Measurements from ENCODE around the gene ADCY7.

Gene ADCY7

DNA sequence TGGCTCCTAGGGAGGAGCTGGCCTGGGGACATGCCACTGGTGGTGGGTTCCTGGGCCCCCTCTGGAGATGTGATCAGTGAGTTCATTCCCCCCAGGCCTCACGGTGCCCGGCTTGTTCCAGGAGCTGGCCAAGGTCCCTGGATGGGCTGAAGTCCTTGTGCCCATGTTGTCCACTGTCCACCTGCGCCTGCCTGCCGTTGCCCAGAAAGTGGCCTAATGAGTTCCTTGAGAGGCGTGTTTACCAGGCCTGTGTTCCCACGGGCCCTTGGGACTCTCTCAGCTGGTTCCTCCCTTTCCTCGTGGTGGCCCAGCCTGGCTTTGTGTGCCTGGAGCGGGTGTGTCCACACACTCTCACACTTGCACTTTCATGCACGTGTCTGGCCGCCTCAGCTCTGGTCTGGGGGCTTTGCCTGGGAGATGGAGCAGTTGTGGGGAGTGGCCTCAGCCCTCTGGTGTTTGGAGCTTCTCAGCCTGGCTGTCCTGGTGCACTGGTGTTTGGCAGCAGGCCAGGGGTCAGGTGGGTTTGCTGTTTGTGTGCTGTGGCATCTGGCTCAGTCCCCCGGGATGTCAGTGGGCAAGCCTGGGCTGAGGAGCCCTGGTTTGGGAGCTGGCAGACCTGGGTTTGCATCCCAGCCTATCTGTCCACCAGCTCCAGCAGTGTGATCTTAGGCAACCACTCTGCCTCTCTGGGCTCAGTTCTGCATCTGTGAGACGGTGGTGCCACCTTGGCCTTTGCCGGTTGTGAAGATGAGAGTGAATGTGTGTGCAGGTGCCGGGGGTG lies 18.0 kb downstream of the ADCY7 start:
- peak in 1 of 3 donors; percentile 48 for DNase-seq

DNA sequence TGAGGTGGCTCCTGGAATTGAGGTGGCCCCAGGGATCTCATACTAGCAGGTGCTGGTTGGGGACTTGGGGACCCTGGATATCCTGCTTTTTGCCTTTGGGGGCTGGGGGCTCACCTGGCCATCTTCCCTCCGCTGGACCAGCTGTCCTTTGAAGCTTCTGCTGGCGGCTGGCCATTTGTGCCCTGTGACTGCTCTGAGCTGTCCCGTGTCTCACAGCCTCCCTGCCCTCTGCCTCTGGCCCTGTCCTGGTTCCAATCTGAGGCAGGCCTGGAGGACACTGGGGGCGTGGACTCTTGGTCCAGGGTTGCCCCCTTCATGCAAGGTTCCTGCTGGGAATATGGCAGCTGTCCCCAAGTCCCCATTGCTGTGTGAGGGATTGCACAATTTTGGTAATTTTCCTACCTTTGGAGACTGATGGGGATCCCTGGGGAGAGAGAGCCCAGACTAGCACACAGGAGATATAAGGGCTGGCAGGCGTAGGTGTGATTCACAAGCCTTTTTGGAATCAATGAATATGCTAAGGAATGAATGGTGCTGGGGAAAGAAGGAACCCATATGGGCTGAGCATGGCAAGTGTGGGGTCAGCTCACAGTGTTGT lies 19.2 kb downstream of the ADCY7 start:
- no peak for DNase-seq

DNA sequence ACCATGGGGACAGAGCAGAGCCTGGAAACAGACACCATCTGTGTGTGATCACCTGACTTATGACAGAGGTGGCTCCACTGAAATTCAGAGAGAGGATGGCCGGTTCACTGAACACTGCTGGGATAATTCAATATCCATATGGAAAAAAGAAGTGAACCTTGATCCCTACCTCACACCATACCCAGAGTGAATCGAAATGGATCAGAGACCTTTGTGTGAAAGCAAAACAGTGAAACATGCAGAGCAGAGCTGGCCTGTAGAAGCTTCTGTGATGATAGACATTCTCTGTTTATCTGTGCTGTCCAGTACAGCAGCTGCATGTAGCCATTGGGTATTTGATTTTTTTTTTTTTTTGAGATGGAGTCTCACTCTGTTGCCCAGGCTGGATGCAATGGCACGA lies 20.3 kb downstream of the ADCY7 start:
- no peak for DNase-seq

DNA sequence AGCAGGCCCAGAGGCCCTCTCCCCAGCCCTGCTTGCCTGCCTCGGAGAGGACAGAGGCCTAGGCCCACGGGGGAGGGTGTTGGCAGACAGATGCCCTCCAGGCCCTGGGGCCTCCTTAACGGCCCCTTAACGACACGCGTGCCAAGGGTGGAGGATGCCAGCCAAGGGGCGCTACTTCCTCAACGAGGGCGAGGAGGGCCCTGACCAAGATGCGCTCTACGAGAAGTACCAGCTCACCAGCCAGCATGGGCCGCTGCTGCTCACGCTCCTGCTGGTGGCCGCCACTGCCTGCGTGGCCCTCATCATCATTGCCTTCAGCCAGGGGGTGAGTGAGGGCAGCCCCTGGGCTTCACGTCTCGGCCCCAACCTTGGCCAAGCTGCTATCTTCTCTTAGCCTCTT lies 21.7 kb downstream of the ADCY7 start:
- no peak for DNase-seq

DNA sequence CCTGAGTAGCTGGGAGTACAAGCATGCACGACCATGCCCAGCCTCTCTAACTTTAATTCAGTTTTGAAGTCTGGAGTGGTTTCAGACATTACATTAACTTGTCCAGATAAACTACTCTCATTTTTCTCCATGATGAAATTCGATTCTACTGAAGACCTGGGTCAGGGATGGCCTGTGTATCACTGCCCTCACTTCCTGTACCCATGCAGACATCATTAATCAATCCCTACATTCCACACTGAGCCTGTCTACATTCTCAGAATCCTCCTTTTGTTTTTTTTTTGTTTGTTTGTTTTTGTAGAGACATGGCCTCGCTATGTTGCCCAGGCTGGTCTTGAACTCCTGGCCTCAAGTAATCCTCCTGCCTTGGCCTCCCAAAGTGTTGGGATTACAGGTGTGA lies 22.6 kb downstream of the ADCY7 start:
- no peak for DNase-seq

DNA sequence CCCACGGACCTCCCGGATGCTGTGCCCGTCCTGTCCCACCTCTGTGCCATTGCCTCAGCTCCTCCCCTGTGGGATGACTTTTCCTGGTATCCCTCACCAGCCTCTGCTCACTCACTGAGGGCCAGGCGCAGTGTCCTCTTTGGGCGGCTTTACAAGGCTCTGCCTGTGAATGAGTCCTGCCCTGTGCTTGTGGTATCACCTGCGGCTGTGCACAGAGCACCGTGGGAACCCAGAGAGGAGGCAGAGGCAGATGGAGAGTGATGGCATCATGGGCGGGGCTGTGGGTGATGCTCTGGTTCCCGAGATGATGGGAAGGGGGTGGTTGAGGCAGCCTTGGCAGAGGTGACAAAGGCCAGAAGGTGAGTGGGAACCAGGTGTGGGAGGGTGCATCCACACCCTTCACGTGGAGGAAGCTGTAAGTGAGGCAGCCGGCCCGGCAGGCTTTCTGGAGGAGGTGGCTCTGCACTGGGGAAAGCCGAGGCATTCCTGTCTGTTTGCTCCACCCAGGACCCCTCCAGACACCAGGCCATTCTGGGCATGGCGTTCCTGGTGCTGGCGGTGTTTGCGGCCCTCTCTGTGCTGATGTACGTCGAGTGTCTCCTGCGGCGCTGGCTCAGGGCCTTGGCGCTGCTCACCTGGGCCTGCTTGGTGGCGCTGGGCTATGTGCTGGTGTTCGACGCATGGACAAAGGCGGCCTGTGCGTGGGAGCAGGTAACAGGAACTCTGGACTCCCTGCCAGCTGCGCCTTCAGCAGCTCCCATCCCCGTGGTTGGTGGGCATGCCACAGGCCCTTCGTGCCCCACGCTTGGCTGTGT lies 23.8 kb downstream of the ADCY7 start:
- no peak for DNase-seq

DNA sequence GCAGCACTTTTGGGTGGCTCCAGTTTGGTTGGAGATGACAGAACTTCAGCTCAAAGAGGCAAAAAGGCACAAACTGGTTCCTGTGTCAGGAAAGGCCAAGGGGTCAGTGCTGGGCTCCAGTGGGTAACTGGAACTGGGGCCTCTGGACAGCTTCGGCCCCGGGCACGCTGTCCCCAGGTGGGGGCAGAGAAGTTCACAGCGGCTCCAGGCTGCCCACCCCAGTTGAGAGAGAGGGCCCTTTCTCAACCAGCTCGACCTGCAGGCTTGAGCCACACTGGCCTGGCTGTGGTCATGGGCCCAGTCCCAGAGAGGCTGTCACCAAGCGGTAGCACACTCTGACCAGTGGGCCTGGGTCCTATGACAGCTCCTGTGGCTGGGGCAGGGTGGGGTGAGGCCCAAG lies 24.5 kb downstream of the ADCY7 start:
- DNase-seq, result no peak

DNA sequence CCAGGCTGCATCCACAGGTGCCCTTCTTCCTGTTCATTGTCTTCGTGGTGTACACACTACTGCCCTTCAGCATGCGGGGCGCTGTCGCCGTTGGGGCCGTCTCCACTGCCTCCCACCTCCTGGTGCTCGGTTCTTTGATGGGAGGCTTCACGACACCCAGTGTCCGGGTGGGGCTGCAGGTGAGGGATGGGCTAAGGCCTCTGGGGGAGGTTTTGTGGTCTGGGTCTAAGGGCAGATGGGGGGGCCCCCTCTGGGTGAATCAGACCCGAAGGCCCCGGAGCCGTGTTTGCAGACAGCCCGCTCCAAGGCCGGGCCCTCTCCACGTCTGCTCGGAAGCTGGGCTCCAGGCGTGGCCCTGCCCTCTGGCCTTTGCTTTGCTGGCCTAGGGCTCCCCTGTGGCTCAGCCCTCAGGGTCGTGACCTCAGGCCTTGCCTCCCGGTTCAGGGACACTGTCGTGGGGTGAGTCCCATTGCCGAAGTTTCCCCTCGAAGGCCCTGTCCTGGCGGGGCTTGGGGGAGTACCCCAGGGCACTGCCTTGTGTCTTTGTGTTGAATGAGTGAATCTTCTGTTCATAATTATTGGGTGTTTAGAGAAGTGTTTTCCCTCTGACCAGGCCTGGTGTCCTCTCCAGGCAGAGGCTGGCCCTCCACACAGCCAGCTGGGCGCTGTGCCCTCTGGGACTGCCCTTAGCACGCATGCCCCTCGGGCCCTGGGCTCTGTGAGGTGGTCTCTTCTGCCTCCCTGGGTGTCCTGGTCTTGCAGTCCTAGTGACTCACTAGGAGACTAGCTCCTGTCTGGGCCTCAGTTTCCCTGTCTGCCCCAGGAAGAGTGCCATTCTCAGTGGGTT lies 25.6 kb downstream of the ADCY7 start:
- no peak for DNase-seq

DNA sequence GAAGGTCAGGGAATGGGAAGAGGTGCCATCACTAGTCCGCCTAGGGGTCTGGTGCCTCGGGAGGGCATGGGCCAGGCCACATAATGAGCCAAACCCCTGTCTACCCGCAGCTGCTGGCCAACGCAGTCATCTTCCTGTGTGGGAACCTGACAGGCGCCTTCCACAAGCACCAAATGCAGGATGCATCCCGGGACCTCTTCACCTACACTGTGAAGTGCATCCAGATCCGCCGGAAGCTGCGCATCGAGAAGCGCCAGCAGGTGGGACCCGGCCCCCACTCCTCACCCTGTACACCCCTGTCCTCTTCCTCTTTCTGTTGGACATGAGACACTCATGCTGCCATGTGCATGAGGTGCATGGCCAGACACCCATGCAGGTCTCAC lies 26.2 kb downstream of the ADCY7 start:
- DNase-seq, result no peak

DNA sequence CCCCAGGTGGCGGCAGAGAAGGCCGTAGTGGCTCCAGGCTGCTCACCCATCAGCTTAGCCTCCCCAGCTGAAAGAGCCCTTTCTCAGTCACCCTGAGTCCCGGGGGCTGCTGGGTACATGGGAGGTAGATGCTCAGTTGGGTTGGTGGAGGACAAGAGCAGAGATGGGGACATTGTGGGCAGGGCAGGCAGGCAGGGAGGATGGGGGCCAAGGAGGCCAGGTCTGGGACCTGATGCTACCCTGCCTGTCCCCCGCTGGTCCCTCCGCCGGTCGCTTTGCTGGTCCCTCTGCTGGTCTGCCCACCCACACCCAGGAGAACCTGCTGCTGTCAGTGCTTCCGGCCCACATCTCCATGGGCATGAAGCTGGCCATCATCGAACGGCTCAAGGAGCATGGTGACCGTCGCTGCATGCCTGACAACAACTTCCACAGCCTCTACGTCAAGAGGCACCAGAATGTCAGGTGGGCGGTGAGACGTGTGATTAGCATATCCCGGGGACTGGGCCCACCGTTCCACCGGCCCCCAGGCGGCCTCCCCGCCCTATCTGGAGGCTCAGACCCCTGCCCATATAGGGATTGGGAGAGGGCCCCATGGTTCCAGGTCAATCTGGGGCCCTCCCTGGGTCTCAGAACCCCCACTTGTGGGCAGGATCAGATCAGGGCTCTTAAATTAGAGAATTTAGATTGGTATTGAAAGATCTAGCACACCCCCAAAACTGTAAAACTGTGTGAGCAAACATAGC lies 26.9 kb downstream of the ADCY7 start:
- no peak for DNase-seq

DNA sequence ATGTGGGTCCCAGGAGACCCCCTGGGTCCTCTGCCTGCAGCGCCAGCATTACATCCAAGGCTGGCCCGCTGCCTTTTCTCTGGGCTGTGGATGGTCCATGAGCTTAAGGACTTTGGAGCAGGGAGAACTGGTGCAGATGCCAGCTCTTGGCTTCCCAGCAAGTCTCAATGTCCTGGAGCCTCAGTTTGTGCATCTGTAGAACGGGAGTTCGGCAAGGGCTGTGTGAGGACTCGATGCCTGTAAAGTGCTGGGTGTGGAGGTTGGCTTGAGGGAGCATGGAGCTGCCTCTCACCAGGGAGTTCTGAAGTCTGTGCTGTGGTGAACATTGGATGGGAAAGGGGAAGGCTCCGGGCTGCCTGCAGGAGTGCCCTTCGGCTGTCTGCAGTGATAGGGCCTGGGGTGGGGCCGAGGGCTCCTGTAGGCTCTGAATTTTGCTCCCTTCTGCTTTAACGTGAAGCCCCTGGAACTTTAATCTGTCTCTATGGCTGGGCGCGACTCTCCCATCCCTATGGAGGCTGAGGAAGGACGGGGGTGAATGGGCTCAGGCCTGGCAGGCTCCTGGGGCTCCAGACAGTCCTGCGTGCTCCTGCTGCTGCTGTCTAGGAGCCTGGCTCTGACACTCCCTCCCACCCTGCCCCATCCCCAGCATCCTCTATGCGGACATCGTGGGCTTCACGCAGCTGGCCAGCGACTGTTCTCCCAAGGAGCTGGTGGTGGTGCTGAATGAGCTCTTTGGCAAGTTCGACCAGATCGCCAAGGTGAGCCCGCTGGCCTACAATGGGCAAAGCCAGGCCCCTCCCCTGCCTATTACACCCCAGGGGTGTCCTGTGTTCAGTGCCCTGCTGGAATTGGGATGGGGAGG lies 27.9 kb downstream of the ADCY7 start:
- DNase-seq, result no peak

DNA sequence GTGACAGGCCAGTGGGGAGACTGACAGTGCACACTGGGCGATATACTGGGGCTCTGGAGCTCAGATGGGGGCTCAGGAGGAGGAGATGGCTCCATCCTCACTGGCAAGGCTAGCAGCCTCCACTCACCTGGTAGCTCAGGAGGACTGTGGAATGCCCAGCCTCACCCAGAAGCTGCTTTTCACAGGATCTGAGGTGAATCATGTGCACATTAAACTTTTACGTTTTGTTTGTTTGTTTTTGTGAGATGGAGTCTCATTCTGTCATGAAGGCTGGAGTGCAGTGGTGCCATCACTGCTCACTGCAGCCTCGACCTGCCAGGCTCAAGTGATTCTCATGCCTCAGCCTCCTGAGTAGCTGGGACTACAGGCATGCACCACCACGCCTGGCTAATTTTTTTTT lies 28.6 kb downstream of the ADCY7 start:
- DNase-seq, result no peak

DNA sequence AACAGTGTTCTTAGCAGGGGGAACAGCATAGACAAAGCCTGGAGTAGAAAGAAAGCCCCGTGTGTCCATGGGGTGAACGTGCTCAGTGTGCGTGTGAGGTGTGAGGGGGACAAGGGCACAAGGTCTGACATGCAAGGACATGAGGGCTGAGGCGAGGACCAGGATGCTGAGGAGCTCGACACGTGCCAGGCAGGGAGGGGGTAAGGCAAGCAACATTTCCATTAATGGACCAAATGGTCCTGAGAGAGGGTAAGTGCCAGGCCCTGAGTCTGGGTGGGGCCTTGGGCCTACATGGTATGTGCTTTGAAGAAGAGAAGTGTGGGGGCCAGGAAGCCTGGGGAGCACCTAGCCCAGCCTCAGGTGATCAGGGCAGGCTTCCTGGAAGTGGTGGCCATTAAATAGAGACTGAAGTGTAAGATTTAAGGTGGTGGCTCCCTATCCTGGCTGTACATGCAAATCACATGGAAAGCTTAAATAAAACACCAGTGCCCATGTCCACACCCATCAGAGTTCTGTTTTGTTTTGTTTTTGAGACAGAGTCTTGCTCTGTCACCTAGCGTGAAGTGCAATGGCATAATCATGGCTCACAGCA lies 29.3 kb downstream of the ADCY7 start:
- DNase-seq, result no peak

DNA sequence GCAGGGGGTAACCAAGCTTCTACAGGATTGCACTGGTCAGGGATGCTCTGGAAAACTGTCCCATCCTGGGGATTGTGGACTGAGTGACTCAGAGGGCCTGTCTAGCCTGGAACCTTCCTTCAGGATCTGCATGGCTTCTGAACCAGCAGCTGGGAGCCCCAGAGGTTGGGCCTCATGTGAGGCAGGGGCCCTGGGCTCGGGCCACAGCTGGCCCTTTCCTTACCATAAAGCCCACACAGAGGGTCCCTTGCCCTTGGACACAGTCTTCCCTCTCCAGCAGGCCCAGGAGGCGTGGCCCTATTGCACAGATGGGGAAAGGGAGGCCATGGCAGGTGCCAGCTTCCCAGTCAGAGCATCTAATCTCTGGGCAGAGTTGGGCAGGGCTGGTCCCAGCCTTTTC lies 30.5 kb downstream of the ADCY7 start:
- no peak for DNase-seq

DNA sequence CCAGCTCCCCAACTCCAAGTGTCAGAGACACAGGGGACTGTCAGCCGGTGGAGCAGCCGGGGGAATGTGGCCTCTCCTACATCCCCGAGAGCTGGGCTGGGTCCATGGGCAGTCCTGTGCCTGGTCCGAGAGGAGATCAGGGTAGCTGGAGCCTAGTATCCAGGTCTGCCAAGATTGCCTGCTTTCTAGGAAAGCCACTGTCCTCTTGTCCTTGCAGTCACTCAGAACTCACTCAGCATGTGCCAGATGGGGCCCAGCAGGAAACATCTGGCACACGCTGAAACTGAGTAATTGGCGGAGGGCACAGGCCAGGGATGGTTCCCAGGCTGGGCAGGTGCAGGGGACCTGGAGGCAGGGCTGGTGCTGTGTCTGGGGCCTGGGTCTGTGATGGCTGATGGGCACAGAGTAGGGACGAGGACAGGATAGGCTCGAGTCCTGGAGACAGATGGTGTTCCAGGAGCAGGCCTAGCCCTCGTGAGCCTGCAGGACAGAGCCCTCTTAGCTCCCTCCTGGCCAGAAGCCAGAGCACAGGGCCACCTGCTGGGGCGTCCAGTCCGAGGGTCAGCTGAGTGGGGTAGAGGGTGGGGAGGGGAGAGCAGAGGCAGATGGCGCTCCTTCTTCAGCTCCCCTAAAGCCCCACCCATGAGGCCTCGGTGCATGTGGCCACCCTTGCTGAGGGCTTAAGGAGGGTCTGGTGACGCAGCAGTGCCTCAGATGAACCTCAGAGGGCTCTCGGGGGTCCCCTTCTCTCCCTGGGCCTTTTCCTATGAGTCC lies 31.1 kb downstream of the ADCY7 start:
- no peak for DNase-seq

DNA sequence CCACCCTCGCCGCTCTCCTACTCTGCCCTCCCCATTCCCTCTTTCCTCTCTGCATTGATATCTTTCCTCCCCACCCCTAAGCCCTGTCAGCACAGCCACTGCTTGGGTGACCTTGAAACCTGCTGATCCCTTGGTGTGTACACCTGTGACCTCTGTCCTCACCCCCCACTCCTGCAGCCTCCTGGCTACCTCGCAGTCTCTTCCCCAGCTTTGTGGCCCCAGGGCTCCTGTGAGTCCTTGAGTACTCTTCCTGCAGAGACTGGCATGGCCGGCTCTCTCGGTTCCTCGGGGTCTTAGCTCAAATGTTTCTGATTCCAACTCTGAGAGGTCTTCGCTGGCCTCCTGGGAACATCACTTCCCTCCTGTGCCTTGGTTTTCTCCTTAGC lies 31.7 kb downstream of the ADCY7 start:
- no peak for DNase-seq

DNA sequence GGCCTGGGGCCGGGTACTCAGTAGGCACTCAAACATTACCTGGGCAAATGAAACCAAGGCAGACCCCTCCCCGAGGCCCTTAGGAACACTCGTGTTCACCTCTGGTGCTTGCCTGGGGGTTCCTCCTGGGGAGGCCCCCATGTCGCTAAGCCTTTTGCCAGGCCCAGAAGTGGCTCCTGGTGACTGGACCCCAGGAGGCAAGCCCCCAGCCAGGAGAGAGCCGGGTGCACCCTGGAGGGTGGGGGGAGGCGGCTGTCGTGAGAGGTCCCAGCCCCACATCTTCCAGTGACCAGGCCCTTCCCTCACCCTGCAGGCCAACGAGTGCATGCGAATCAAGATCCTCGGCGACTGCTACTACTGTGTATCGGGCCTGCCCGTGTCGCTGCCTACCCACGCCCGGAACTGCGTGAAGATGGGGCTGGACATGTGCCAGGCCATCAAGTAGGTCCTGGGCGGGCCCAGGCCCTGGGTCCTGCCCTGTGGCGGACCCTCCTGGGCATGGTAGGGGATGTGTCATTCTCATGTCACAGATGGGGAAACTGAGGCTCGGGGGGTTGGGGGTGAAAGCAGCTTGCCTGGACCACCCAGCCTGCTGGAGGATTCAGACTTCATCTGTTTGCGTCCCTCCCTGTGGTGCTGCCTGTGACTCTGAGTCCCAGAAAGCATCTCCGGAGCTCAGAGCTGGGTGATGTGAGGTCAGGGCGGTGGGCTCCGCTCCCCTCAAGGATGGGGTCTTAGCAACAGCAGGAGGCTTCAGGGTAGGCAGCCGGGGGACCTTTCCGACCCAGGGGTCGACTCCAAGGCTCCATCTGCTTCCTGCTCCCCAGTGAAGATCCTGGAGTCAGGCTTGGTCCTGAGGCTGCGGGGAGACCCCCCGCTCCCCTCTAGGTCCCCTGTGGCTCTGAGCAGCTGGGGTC lies 32.5 kb downstream of the ADCY7 start:
- no peak for DNase-seq

DNA sequence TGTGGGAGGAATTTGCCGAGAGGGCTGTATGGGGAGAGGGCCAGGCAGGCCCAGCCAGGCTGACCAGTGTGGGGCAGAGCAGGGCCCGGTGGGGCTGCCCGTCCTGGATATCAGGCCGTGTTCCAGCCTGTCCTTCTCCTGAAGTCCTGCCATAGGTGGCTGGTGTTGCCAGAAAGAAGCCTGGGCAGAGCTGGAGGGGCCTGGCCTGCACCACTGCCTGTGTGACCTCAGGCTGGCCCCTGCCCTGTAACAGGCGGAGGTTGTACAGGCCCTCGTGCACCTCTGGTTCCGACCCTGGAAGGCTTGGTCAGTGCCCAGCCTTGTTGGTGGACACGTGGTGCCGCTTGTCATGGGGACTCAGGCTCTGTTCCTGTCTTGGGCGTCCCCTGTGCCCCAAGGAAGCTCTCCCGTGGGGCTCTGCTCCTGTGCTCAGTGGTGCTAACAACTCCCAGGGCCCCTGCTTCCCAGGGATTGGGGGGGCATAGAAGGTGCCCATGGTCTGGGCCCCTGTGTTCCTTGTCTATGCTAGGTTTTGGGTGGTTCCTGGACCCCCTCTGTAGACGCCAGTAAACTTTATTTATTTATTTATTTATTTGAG lies 33.3 kb downstream of the ADCY7 start:
- no peak for DNase-seq

All from suppressor macrophage treated with lipopolysaccharide for 1 hour (primary cell).